Vagina (tissue), 2 donors: ENCODE data around the gene PIK3C2A. TPM values are rescaled to one million over a fixed set of nuclear protein-coding genes. Genes with fewer than 3 reads are reported as not detected.

ENCODE experiments used
- DNase-seq, 2 donors: peaks; one replicate each; pipeline ENCODE4 v3.0.0-alpha.2; 2017; ENCODE audit errors: extremely low spot score in 2 of 2
- H3K27ac ChIP-seq: fragments of 200-600 bp; sonication (generic); one replicate; pipeline ENCODE4 v1.5.1; 2019
- H3K27me3 ChIP-seq: fragments of 200-600 bp; sonication (generic); one replicate; pipeline ENCODE4 v1.5.1; 2019
- H3K36me3 ChIP-seq, 2 donors: fragments of 200-600 bp; sonication (generic); one replicate each; pipeline ENCODE4 v1.5.1; 2017 to 2019
- H3K4me1 ChIP-seq: fragments of 200-600 bp; sonication (generic); one replicate; pipeline ENCODE4 v1.5.1; 2019
- H3K4me3 ChIP-seq, 2 donors: fragments of 200-600 bp; sonication (generic); 1 replicate in 1 of 2; 2 replicates in 1 of 2; pipeline ENCODE4 v1.5.1; 2016 to 2019
- H3K9me3 ChIP-seq: fragments of 200-600 bp; sonication (generic); one replicate; pipeline ENCODE4 v1.5.1; 2019
- CTCF ChIP-seq, 3 experiments: fragments of 450-650 bp in 2 of 3; fragments of 200-600 bp in 1 of 3; sonication (generic) in 1 of 3; IDR thresholded peaks; one replicate each; pipeline ENCODE4 v1.5.1; 2017 to 2019; ENCODE audit warnings: antibody characterized with exemption in 3 of 3, mild to moderate bottlenecking in 2 of 3, moderate library complexity in 2 of 3
- POLR2A ChIP-seq, 2 donors: fragments of 450-650 bp; IDR thresholded peaks; one replicate each; pipeline ENCODE4 v1.6.1; 2017; ENCODE audit warnings: antibody characterized with exemption in 2 of 2, mild to moderate bottlenecking in 2 of 2, moderate library complexity in 2 of 2
- POLR2AphosphoS5 ChIP-seq, 2 donors: sonication (generic); formaldehyde crosslinking; IDR thresholded peaks; one replicate each; pipeline ENCODE4 v1.9.0; 2017; ENCODE audit warnings: antibody characterized with exemption in 2 of 2, mild to moderate bottlenecking in 2 of 2, low read depth in 1 of 2; ENCODE audit not compliant: insufficient read depth in 1 of 2
- intact Hi-C: fragments of 100-400 bp; cut with DNase I; formaldehyde crosslinking; loops from one replicate; pipeline ENCODE4 v1.15.1; 2023
- total RNA-seq: library from RNA; depleted of rRNA; stranded (reverse); fragments of >200 nt; gene quantifications from one replicate; pipeline ENCODE4 v1.2.3, GENCODE V29; 2016

Gene PIK3C2A
- total RNA-seq, 1 donor from 2014 or later: 52.1 TPM

GRCh38 chr11:17179970-17180369, 27.8 kb downstream of the PIK3C2A start:
- Histone ChIP-seq H3K36me3 (no peaks in the 10 kb centered on the region), H3K4me1 (no peaks in the 10 kb centered on the region), H3K27me3 (no peaks in the 10 kb centered on the region), H3K4me3 (no peak overlapping the region), H3K9me3 (no peaks in the 10 kb centered on the region), H3K27ac (no peak overlapping the region)
- TF ChIP-seq POLR2AphosphoS5 (IDR thresholded peaks at IDR 0.05; ENCODE audit: insufficient read depth in 1 of 2, low read depth in 1 of 2) (no peak), POLR2A (IDR thresholded peaks at IDR 0.05) (no peak), CTCF (IDR thresholded peaks at IDR 0.05) (no peak)
- no peak for DNase-seq
- intact Hi-C loops: no loop called here

GRCh38 chr11:17173332-17173731, 34.5 kb downstream of the PIK3C2A start:
- TF ChIP-seq POLR2A (IDR thresholded peaks at IDR 0.05) (no peak), CTCF (IDR thresholded peaks at IDR 0.05) (no peak), POLR2AphosphoS5 (IDR thresholded peaks at IDR 0.05; ENCODE audit: insufficient read depth in 1 of 2, low read depth in 1 of 2) (no peak)

GRCh38 chr11:17171916-17172315, 35.9 kb downstream of the PIK3C2A start:
- no peaks in the 10 kb centered on the region for H3K9me3 ChIP-seq
- DNase-seq: no peak
- H3K27me3 ChIP-seq: no peaks in the 10 kb centered on the region
- no peak overlapping the region for H3K27ac ChIP-seq
- H3K4me1 ChIP-seq: no peaks in the 10 kb centered on the region
- intact Hi-C loops: no loop called here
- peaks cover 0 to 11% of the 10 kb centered on the region in 2 donors for H3K36me3 ChIP-seq
- no peak for TF ChIP-seq POLR2A (IDR thresholded peaks at IDR 0.05)
- no peak for TF ChIP-seq POLR2AphosphoS5 (IDR thresholded peaks at IDR 0.05; ENCODE audit: insufficient read depth in 1 of 2, low read depth in 1 of 2)
- TF ChIP-seq CTCF (IDR thresholded peaks at IDR 0.05): no peak
- H3K4me3 ChIP-seq: no peak overlapping the region

More at GRCh38 chr11:17173332-17173731, 34.5 kb downstream of the PIK3C2A start:
- Histone ChIP-seq H3K27ac (no peak overlapping the region), H3K4me3 (no peak overlapping the region), H3K27me3 (no peaks in the 10 kb centered on the region), H3K4me1 (no peaks in the 10 kb centered on the region), H3K9me3 (no peaks in the 10 kb centered on the region), H3K36me3 (peaks cover 0 to 3% of the 10 kb centered on the region in 2 donors)
- intact Hi-C loops: no loop called here
- no peak for DNase-seq

GRCh38 chr11:17171343-17171742, 36.4 kb downstream of the PIK3C2A start:
- intact Hi-C loops: no loop called here
- no peaks in the 10 kb centered on the region for H3K4me1 ChIP-seq
- H3K4me3 ChIP-seq: no peak overlapping the region
- no peaks in the 10 kb centered on the region for H3K27me3 ChIP-seq
- no peaks in the 10 kb centered on the region for H3K9me3 ChIP-seq
- no peak for DNase-seq
- no peak for TF ChIP-seq CTCF (IDR thresholded peaks at IDR 0.05)
- TF ChIP-seq POLR2A (IDR thresholded peaks at IDR 0.05): no peak
- no peak for TF ChIP-seq POLR2AphosphoS5 (IDR thresholded peaks at IDR 0.05; ENCODE audit: insufficient read depth in 1 of 2, low read depth in 1 of 2)
- peaks cover 0 to 11% of the 10 kb centered on the region in 2 donors for H3K36me3 ChIP-seq
- H3K27ac ChIP-seq: no peak overlapping the region

- Histone ChIP-seq H3K36me3 (peaks cover 0 to 11% of the 10 kb centered on the region in 2 donors), H3K4me3 (no peak overlapping the region), H3K27ac (no peak overlapping the region), H3K27me3 (no peaks in the 10 kb centered on the region), H3K9me3 (no peaks in the 10 kb centered on the region), H3K4me1 (peaks cover 10% of the 10 kb centered on the region)
- TF ChIP-seq CTCF (IDR thresholded peaks at IDR 0.05) (no peak), POLR2A (IDR thresholded peaks at IDR 0.05) (no peak), POLR2AphosphoS5 (IDR thresholded peaks at IDR 0.05; ENCODE audit: insufficient read depth in 1 of 2, low read depth in 1 of 2) (no peak)
- intact Hi-C loops: no loop called here
- DNase-seq: no peak
Observed at GRCh38 chr11:17169876-17170275, 37.9 kb downstream of the PIK3C2A start.
